HEK293 (cell line): ENCODE data around the gene CSF3R.

Source experiments
- GLI4 ChIP-seq: fragments of 450-650 bp; formaldehyde crosslinking; IDR thresholded peaks from 2 replicates; pipeline ENCODE4 v1.5.1; 2016; ENCODE audit warnings: missing biosample characterization, missing genetic modification characterization
- IKZF3 ChIP-seq: fragments of 450-650 bp; IDR thresholded peaks from 2 replicates; pipeline ENCODE4 v1.5.0; 2018; ENCODE audit warnings: missing biosample characterization, mild to moderate bottlenecking, missing genetic modification characterization, moderate library complexity
- KLF1 ChIP-seq: fragments of 450-650 bp; formaldehyde crosslinking; IDR thresholded peaks from 2 replicates; pipeline ENCODE4 v1.5.1; 2016; ENCODE audit warnings: missing biosample characterization, missing genetic modification characterization
- KLF9 ChIP-seq: fragments of 450-650 bp; formaldehyde crosslinking; IDR thresholded peaks from 2 replicates; pipeline ENCODE4 v1.5.1; 2016; ENCODE audit warnings: missing biosample characterization, missing genetic modification characterization, low read depth
- PBX3 ChIP-seq: sonication (generic); formaldehyde crosslinking; IDR thresholded peaks from 2 replicates; pipeline ENCODE4 v1.8.1; 2022; ENCODE audit warnings: mild to moderate bottlenecking, moderate library complexity, missing genetic modification reagents
- SALL2 ChIP-seq: fragments of 450-650 bp; formaldehyde crosslinking; IDR thresholded peaks from 2 replicates; pipeline ENCODE4 v1.5.0; 2017; ENCODE audit warnings: missing biosample characterization, mild to moderate bottlenecking, missing genetic modification characterization, borderline replicate concordance
- TSHZ1 ChIP-seq: fragments of 450-650 bp; formaldehyde crosslinking; IDR thresholded peaks from 2 replicates; pipeline ENCODE4 v1.5.1; 2016; ENCODE audit warnings: missing biosample characterization, missing genetic modification characterization, borderline replicate concordance
- ZBTB10 ChIP-seq: fragments of 450-650 bp; formaldehyde crosslinking; IDR thresholded peaks from 2 replicates; pipeline ENCODE4 v1.5.1; 2016; ENCODE audit warnings: missing biosample characterization, missing genetic modification characterization
- ZNF121 ChIP-seq: fragments of 450-650 bp; formaldehyde crosslinking; IDR thresholded peaks from 2 replicates; pipeline ENCODE4 v1.5.1; 2016; ENCODE audit warnings: missing biosample characterization, missing genetic modification characterization
- ZNF132 ChIP-seq: fragments of 450-650 bp; formaldehyde crosslinking; IDR thresholded peaks from 2 replicates; pipeline ENCODE4 v1.5.1; 2017; ENCODE audit warnings: missing biosample characterization, missing genetic modification characterization, borderline replicate concordance
- ZNF138 ChIP-seq: fragments of 450-650 bp; formaldehyde crosslinking; IDR thresholded peaks from 2 replicates; pipeline ENCODE4 v1.5.1; 2016; ENCODE audit warnings: missing biosample characterization, missing genetic modification characterization, borderline replicate concordance
- ZNF18 ChIP-seq: fragments of 450-650 bp; formaldehyde crosslinking; IDR thresholded peaks from 2 replicates; pipeline ENCODE4 v1.5.1; 2016; ENCODE audit warnings: missing biosample characterization, missing genetic modification characterization
- ZNF214 ChIP-seq: fragments of 450-650 bp; formaldehyde crosslinking; IDR thresholded peaks from 2 replicates; pipeline ENCODE4 v1.5.1; 2017; ENCODE audit warnings: missing biosample characterization, mild to moderate bottlenecking, missing genetic modification characterization, borderline replicate concordance
- ZNF311 ChIP-seq: fragments of 450-650 bp; formaldehyde crosslinking; IDR thresholded peaks from 2 replicates; pipeline ENCODE4 v1.5.1; 2017; ENCODE audit warnings: missing biosample characterization, missing genetic modification characterization, borderline replicate concordance
- ZNF335 ChIP-seq: fragments of 450-650 bp; formaldehyde crosslinking; conservative IDR thresholded peaks from 2 replicates; pipeline ENCODE4 v1.5.1; 2016; ENCODE audit warnings: missing biosample characterization, missing genetic modification characterization
- ZNF362 ChIP-seq: fragments of 450-650 bp; formaldehyde crosslinking; IDR thresholded peaks from 2 replicates; pipeline ENCODE4 v1.5.1; 2016; ENCODE audit warnings: missing biosample characterization, missing genetic modification characterization
- ZNF521 ChIP-seq: fragments of 450-650 bp; formaldehyde crosslinking; IDR thresholded peaks from 2 replicates; pipeline ENCODE4 v1.5.1; 2017; ENCODE audit warnings: missing biosample characterization, mild to moderate bottlenecking, missing genetic modification characterization
- ZNF544 ChIP-seq: fragments of 450-650 bp; formaldehyde crosslinking; IDR thresholded peaks from 2 replicates; pipeline ENCODE4 v1.5.0; 2017; ENCODE audit warnings: missing biosample characterization, missing genetic modification characterization
- ZNF580 ChIP-seq: fragments of 450-650 bp; formaldehyde crosslinking; IDR thresholded peaks from 2 replicates; pipeline ENCODE4 v1.5.1; 2016; ENCODE audit warnings: missing biosample characterization, missing genetic modification characterization
- ZNF585B ChIP-seq: fragments of 450-650 bp; formaldehyde crosslinking; IDR thresholded peaks from 2 replicates; pipeline ENCODE4 v1.5.1; 2016; ENCODE audit warnings: missing biosample characterization, missing genetic modification characterization
- ZNF621 ChIP-seq: fragments of 450-650 bp; formaldehyde crosslinking; IDR thresholded peaks from 2 replicates; pipeline ENCODE4 v1.5.1; 2017; ENCODE audit warnings: missing biosample characterization, missing genetic modification characterization
- ZNF623 ChIP-seq: fragments of 450-650 bp; formaldehyde crosslinking; IDR thresholded peaks from 2 replicates; pipeline ENCODE4 v1.5.1; 2016; ENCODE audit warnings: missing biosample characterization, missing genetic modification characterization
- ZNF626 ChIP-seq: fragments of 450-650 bp; sonication (Bioruptor Pico); formaldehyde crosslinking; IDR thresholded peaks from 2 replicates; pipeline ENCODE4 v1.5.1; 2018; ENCODE audit warnings: missing biosample characterization, missing genetic modification characterization, inconsistent platforms
- ZSCAN30 ChIP-seq: fragments of 450-650 bp; IDR thresholded peaks from 2 replicates; pipeline ENCODE4 v1.5.1; 2018; ENCODE audit warnings: missing biosample characterization, mild to moderate bottlenecking, missing genetic modification characterization, moderate library complexity
- TF ChIP-seq, protein P1 (sequence below): fragments of 450-650 bp; IDR thresholded peaks from 2 replicates; pipeline ENCODE4 v1.5.1; 2018; ENCODE audit warnings: missing biosample characterization, missing genetic modification characterization
- TF ChIP-seq, protein P2 (sequence below): fragments of 450-650 bp; formaldehyde crosslinking; IDR thresholded peaks from 2 replicates; pipeline ENCODE4 v1.5.1; 2017; ENCODE audit warnings: missing biosample characterization, missing genetic modification characterization

The CSF3R gene

GRCh38 chr1:36450270-36450918, 32.3 kb downstream of the CSF3R start, which contains the start of gene OSCP1 (continued):
- TF ChIP-seq, protein P1, sequence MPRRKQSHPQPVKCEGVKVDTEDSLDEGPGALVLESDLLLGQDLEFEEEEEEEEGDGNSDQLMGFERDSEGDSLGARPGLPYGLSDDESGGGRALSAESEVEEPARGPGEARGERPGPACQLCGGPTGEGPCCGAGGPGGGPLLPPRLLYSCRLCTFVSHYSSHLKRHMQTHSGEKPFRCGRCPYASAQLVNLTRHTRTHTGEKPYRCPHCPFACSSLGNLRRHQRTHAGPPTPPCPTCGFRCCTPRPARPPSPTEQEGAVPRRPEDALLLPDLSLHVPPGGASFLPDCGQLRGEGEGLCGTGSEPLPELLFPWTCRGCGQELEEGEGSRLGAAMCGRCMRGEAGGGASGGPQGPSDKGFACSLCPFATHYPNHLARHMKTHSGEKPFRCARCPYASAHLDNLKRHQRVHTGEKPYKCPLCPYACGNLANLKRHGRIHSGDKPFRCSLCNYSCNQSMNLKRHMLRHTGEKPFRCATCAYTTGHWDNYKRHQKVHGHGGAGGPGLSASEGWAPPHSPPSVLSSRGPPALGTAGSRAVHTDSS, result no peak
- TF ChIP-seq ZNF138 (tag by site-specific recombination) (no peak), PBX3 (CRISPR knock-in tag) (0 out of 2 replicates have a peak, but pooled peaks have one; percentile 45), SALL2 (tag by site-specific recombination) (no peak), ZNF335 (tag by site-specific recombination) (peak; percentile 94), ZNF132 (no peak), ZNF521 (tag by site-specific recombination) (no peak), ZNF18 (tag by site-specific recombination) (no peak), TSHZ1 (tag by site-specific recombination) (no peak), ZNF311 (tag by site-specific recombination) (no peak), GLI4 (tag by site-specific recombination) (no peak), ZNF623 (tag by site-specific recombination) (no peak), ZSCAN30 (peak; percentile 62; the same call in 1 of the 2 replicates), IKZF3 (tag by site-specific recombination) (no peak), ZBTB10 (tag by site-specific recombination) (no peak), ZNF121 (no peak), ZNF544 (tag by site-specific recombination) (no peak), ZNF621 (tag by site-specific recombination) (no peak), KLF1 (tag by site-specific recombination) (peak; percentile 60), ZNF362 (tag by site-specific recombination) (no peak), ZNF626 (tag by site-specific recombination) (no peak), ZNF580 (peak; percentile 27; the same call in 1 of the 2 replicates), ZNF585B (no peak), KLF9 (peak; percentile 64; the same call in 1 of the 2 replicates), ZNF214 (tag by site-specific recombination) (no peak)
- TF ChIP-seq, protein P2, sequence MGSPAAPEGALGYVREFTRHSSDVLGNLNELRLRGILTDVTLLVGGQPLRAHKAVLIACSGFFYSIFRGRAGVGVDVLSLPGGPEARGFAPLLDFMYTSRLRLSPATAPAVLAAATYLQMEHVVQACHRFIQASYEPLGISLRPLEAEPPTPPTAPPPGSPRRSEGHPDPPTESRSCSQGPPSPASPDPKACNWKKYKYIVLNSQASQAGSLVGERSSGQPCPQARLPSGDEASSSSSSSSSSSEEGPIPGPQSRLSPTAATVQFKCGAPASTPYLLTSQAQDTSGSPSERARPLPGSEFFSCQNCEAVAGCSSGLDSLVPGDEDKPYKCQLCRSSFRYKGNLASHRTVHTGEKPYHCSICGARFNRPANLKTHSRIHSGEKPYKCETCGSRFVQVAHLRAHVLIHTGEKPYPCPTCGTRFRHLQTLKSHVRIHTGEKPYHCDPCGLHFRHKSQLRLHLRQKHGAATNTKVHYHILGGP (tag by site-specific recombination), result peak; percentile 80
